Subcutaneous adipose tissue (tissue), 4 donors: ENCODE data around the gene SELENOH. TPM values are rescaled to one million over a fixed set of nuclear protein-coding genes. Genes with fewer than 3 reads are reported as not detected.

Source experiments
- CTCF ChIP-seq: fragments of 450-650 bp; IDR thresholded peaks from one replicate; pipeline ENCODE4 v1.5.1; 2016; ENCODE audit warnings: low read depth, mild to moderate bottlenecking, control low read depth, antibody characterized with exemption, moderate library complexity
- small RNA-seq: library from RNA; depleted of rRNA; stranded (forward); fragments of <200 nt; gene quantifications from one replicate; pipeline ENCODE3, GENCODE V24; 2016
- total RNA-seq, 4 donors: library from RNA; depleted of rRNA; stranded (reverse); fragments of >200 nt; gene quantifications; one replicate each; pipeline ENCODE4 v1.1.0, GENCODE V29; 2016

The SELENOH gene
- total RNA-seq, 4 donors from 2014 or later: 72.2 to 129 (median 116) TPM

- TF ChIP-seq CTCF: no peak
Observed at GRCh38 chr11:57787006-57787604, 45.8 kb downstream of the SELENOH start.

- no peak for TF ChIP-seq CTCF
Observed at GRCh38 chr11:57787920-57788702, 46.8 kb downstream of the SELENOH start.

DNA sequence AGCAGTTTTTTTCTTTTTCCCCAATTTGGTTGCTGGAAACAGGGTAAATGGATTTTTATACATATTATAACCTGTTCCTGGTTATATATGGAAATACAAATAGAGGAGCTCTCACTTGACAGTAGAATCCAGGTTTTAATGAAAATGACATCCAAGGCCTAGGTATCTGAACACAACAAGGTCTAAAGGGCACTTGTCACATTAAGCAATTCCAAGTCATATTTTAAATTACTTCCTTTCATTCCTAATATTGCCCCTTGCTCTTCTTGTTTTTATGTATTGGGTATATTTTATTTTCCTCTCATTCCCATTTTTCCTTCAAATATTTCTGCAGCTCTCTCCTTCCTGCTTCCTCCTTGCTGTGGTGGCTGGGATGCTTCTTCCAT, 47.4 kb downstream of the SELENOH start:
- no peak for TF ChIP-seq CTCF

DNA sequence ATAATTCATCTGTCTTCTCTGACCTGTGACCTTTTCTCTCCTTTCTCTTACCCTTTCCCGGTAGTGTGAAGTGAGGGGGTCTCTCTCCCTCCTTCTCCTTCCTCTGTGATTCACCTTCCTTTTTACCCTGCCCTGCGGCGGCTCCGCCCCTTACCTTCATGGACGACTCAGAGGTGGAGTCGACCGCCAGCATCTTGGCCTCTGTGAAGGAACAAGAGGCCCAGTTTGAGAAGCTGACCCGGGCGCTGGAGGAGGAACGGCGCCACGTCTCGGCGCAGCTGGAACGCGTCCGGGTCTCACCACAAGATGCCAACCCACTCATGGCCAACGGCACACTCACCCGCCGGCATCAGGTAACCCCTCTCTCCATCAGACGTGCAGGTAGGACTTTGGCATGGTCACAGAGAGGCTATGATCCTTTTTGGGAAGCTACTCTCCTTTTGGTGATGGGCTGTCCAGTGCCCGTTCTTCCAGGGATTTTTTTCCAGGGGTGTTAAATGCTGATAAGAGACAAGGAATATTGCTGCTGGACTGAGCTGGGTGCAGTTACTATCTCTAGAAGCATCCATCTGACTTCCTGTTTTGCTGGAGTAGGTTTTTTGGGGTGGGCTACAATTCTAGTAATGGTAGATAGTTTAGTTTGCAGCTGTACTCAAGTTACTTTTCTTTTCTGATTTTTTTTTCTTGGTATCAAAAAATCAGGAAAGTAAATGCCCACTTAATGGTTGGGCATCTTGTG, 50.2 kb downstream of the SELENOH start:
- no peak for TF ChIP-seq CTCF

GRCh38 chr11:57792060-57792541, 50.8 kb downstream of the SELENOH start:
- TF ChIP-seq CTCF: no peak

- no peak for TF ChIP-seq CTCF
Observed at GRCh38 chr11:57792870-57793269, 51.6 kb downstream of the SELENOH start.

Small RNA genes lying within 50 kb of the gene (small RNA-seq; reads per million reads assigned to genes)
- gene AP001931.1 (not detected), gene TMX2-CTNND1 (not detected)

Other genes starting within 250 kb of the SELENOH start
- 10 to 100 TPM in 3 of 4 donors, 1 to 10 TPM in 1; 9.8 to 25.1 (median 18.3) TPM for gene SLC43A1, start 225.8 kb upstream of the SELENOH start, total RNA-seq
- gene TIMM10, start 210.7 kb upstream of the SELENOH start, total RNA-seq: 10 to 100 TPM; 34.4 to 47.6 (median 36.7) TPM
- gene SMTNL1, start 203.9 kb upstream of the SELENOH start, total RNA-seq: not detected
- 10 to 100 TPM; 21.8 to 60.7 (median 33.6) TPM for gene UBE2L6, start 173.8 kb upstream of the SELENOH start, total RNA-seq
- 100 to 1,000 TPM; 318 to 653 (median 616) TPM for gene SERPING1, start 143.8 kb upstream of the SELENOH start, total RNA-seq
- 1 to 10 TPM in 2 of 4 donors, under 1 TPM in 2; 0.33 to 4.1 (median 2.2) TPM for gene YPEL4, start 91.6 kb upstream of the SELENOH start, total RNA-seq
- gene CLP1, start 83.7 kb upstream of the SELENOH start, total RNA-seq: 10 to 100 TPM in 2 of 4 donors, 1 to 10 TPM in 2; 5.7 to 11.5 (median 10.0) TPM
- 10 to 100 TPM; 28.0 to 49.9 (median 33.4) TPM for gene ZDHHC5, start 73.4 kb upstream of the SELENOH start, total RNA-seq
- gene MED19, start 29.3 kb upstream of the SELENOH start, total RNA-seq: 10 to 100 TPM in 2 of 4 donors, 1 to 10 TPM in 2; 7.6 to 18.9 (median 10.1) TPM
- 10 to 100 TPM; 32.8 to 72.7 (median 34.1) TPM for gene TMX2, start 28.9 kb upstream of the SELENOH start, total RNA-seq
- gene BTBD18, start 10.3 kb downstream of the SELENOH start, total RNA-seq: not detected
- gene CTNND1, start 20.3 kb downstream of the SELENOH start, total RNA-seq: 100 to 1,000 TPM in 2 of 4 donors, 10 to 100 TPM in 2; 75.6 to 134 (median 93.3) TPM